Renal cortex interstitium (tissue), 15 donors: ENCODE results near the gene MS4A13. TPM values are rescaled to one million over a fixed set of nuclear protein-coding genes. Genes with fewer than 3 reads are reported as not detected.
"Not testable (repeated sequence)": the region's sequence is repeated elsewhere in the genome, so short reads cannot be mapped to it uniquely, and the experiment has no call there.

ENCODE experiments used
- DNase-seq, 11 donors: peaks; one replicate each; pipeline ENCODE4 v3.0.0-alpha.2; 2013; ENCODE audit warnings: low read depth in 9 of 11, low spot score in 4 of 11; ENCODE audit errors: extremely low read depth in 1 of 11
- long read RNA-seq, 16 experiments: transcript quantifications; one replicate each; lab custom pipeline, GENCODE V29; 2026
- polyA plus RNA-seq, 3 donors: library from polyadenylated mRNA; unstranded; fragments of 120-200 nt; gene quantifications; one replicate each; pipeline ENCODE4 v1.2.1, GENCODE V29; 2013; ENCODE audit not compliant: insufficient read length in 3 of 3

MS4A13 gene
- not detected for polyA plus RNA-seq
- long read RNA-seq, donor 1 = 0 reads
- long read RNA-seq, donor 2 = 0 reads
- long read RNA-seq, donor 3 = 0 reads
- long read RNA-seq, donor 4 = 0 reads
- long read RNA-seq, donor 5 = 0 reads
- long read RNA-seq, donor 6 = 0 reads
- long read RNA-seq, donor 7 = 0 reads
- long read RNA-seq, donor 8 = 0 reads
- long read RNA-seq, donor 9 = 0 reads
- long read RNA-seq, donor 10 = 0 reads
- long read RNA-seq, donor 11 = 0 reads
- long read RNA-seq, donor 12 = 0 reads
- long read RNA-seq, donor 13 = 0 reads
- long read RNA-seq, donor 14 = 0 reads
- long read RNA-seq, donor 15 = 0 reads
- long read RNA-seq, donor 16 = 0 reads

- no peak for DNase-seq
Measured at GRCh38 chr11:60515144-60515855, at the start of gene MS4A13. MS4A13 (plus strand) TSS chr11:60515392; CDS start chr11:60518084, 2,692 bp downstream.

GRCh38 chr11:60468829-60469228, 46.4 kb upstream of the MS4A13 start:
- DNase-seq = no peak

- DNase-seq = no peak
Measured at GRCh38 chr11:60469723-60470122, 45.5 kb upstream of the MS4A13 start.

- no peak for DNase-seq
Measured at GRCh38 chr11:60477035-60477445, 38.2 kb upstream of the MS4A13 start.

GRCh38 chr11:60482361-60482760, 32.8 kb upstream of the MS4A13 start:
- no peak for DNase-seq

GRCh38 chr11:60485987-60486386, 29.2 kb upstream of the MS4A13 start:
- no peak for DNase-seq

GRCh38 chr11:60492488-60493009, 22.6 kb upstream of the MS4A13 start, which contains the start of gene MS4A12:
MS4A12 (plus strand) TSS chr11:60492778; CDS start chr11:60497319, 4,541 bp downstream.
- DNase-seq = no peak

- DNase-seq = no peak
Measured at GRCh38 chr11:60493454-60493853, 21.7 kb upstream of the MS4A13 start.

GRCh38 chr11:60498399-60498798, 16.8 kb upstream of the MS4A13 start:
- no peak for DNase-seq

- DNase-seq = no peak
Measured at GRCh38 chr11:60498853-60499252, 16.3 kb upstream of the MS4A13 start.

GRCh38 chr11:60500276-60500910, 14.8 kb upstream of the MS4A13 start:
- no peak for DNase-seq

GRCh38 chr11:60502221-60502775, 12.9 kb upstream of the MS4A13 start:
- no peak for DNase-seq

- DNase-seq = no peak
Measured at GRCh38 chr11:60504219-60504905, 10.8 kb upstream of the MS4A13 start.

GRCh38 chr11:60509609-60510008, 5.6 kb upstream of the MS4A13 start:
- DNase-seq = not testable (repeated sequence)

- DNase-seq = not testable (repeated sequence)
Measured at GRCh38 chr11:60510209-60510608, 5.0 kb upstream of the MS4A13 start.

- no peak for DNase-seq
Measured at GRCh38 chr11:60511393-60511792, 3.8 kb upstream of the MS4A13 start.

GRCh38 chr11:60512651-60513225, 2.5 kb upstream of the MS4A13 start:
- DNase-seq = no peak
